GM21381 (cell line): ENCODE results near the gene CIZ1.
A peak's percentile ranks its signal among the peaks of the same experiment; 100 is the strongest.

Experiments
- ATAC-seq: cut with Tn5 transposase; IDR thresholded peaks from one replicate; pipeline ENCODE4 v1.9.1; 2021; ENCODE audit warnings: mild to moderate bottlenecking, moderate library complexity; ENCODE audit not compliant: unreplicated experiment

CIZ1 gene

DNA sequence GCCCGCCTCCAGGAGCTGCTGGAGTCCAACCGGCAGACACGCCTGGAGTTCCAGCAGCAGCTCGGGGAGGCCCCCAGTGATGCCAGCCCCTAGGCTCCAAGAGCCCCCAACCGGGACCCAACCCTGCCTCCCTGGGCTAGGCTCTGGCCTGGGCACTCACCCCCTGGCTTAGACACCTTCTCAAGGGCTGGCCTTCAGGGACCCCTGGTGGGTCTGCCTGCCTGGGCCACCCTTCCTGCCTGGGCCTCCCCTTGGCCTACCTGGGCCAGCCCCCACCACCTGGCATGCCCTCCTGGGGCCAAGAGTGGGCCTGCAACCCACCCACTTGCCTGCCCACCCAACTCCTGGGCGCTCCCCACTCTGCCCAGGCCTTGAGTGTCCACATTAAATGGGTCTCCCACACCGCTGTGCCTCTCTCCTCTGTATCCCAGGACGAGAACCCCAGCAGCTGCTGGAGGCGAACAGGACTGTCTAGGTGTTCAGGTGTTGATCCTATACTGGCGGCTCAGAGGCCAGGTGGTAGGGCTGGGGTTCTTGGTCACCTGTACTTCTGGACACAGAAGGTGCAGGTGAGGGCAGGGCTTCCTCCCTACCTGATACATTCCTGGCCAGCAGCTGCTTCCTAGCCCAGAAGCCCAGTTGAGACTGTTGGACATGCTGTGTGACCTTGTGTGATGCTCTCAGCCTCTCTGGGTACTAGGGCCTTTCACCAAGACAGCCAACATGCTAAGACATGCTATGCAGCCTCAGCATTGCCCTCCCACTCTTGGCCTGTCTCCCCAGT is 27.7 kb downstream of the CIZ1 start:
- no peak for ATAC-seq

DNA sequence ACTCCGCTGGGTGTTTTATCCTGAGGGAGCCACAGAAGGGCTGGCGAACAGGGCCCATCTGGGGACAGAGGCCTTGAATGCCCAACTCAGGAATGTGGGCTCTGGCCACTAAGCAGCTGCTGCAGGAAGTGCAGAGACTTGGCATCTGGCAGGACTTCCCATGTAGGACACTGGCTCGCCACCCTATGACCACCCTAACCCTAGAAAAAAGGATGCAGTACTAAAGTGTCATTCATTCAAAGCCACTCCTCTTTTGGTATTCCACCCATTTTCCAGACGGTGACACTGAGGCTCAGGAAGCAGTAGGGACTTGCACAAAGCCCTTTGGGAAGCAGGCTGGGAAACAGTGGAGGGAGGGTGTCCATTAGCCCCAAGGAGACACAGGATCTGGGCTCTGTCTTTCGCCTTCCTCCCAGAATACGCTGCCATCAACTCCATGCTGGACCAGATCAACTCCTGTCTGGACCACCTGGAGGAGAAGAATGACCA is 28.3 kb downstream of the CIZ1 start:
- ATAC-seq: no peak

DNA sequence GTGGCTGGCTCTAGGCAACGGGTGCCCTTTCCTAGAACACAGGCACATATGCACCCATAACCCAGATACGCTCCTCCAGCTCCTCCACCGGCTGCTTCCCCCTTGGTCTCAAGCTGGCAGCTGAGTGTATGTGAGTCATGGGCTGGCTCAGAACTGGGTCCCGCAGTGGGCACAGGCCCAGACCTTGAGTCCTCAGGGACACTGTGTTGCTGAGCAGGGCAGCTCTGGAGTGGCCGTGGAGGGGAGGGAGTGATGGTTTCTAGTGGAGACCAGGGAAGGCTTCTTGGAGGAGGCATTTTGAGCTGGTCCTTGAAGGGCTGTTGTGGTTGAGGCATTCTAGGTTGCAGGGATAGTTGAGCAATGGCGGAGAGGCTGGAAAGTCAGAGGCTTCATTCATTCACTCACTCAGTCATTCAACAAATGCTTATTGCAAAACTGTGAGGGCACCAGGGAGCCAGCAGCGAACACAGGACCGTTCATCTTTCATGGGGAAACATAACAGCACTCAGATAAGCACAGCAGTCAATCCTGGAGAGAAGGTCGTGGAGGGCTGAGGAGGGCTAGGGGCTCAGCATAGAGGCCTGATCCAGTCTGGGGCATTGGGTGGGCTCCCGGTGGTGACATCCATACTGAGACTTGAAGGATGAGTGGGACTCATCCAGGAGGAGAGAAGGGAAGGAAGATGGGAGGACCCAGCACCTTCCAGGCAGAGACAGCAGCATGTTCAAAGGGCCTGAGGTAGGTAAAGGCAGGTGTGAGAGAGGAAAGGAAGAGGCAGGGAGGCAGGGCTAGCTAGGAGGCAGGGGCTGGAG is 29.0 kb downstream of the CIZ1 start:
- no peak for ATAC-seq

DNA sequence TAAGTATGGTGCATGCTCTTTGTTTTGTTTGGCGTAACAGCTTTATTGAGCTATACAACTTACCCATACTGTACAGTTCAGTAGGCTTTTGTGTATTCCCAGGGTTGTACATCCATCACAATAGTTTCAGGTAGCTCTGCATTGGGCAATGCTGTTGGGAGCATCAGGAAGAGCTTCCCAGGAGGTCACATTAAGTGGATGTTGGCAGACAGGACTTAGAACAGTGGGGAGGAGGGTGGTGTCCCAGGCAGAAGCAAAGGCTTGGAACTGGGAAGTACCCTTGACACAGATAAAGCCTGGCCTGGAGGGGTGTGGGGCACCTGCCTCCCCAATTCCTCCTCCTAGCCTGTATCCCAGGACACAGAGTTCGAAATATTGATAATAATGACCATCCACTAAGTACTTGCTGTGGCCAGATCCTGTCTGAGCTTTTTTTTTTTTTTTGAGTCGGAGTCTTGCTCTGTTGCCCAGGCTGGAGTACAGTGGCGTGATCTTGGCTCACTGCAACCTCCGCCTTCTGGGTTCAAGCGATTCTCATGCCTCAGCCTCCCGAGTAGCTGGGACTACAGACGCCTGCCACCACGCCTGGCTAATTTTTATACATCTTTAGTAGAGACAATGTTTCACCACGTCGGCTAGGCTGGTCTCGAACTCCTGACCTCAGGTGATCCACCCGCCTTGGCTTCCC is 30.0 kb downstream of the CIZ1 start:
- ATAC-seq: no peak

DNA sequence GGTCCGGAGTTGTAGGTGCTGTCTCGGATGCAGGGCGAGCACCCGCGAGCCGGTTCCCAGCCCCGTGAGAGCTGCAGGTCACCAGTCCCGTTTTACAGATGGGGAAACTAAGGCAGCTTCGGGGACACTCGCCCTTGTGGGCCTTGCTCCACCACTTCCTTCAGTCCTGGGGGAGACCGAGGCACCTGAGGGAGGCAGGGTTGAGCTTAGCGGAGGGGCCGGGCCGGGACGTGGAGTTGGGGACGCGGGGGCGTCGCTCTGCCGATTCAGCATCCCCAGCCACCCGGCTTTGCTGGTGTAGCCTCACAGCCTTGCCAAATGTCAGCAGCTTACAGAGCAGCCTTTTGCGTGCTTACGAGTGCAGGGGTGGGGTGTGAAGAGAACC is 30.8 kb downstream of the CIZ1 start:
- peak; percentile 6 for ATAC-seq

DNA sequence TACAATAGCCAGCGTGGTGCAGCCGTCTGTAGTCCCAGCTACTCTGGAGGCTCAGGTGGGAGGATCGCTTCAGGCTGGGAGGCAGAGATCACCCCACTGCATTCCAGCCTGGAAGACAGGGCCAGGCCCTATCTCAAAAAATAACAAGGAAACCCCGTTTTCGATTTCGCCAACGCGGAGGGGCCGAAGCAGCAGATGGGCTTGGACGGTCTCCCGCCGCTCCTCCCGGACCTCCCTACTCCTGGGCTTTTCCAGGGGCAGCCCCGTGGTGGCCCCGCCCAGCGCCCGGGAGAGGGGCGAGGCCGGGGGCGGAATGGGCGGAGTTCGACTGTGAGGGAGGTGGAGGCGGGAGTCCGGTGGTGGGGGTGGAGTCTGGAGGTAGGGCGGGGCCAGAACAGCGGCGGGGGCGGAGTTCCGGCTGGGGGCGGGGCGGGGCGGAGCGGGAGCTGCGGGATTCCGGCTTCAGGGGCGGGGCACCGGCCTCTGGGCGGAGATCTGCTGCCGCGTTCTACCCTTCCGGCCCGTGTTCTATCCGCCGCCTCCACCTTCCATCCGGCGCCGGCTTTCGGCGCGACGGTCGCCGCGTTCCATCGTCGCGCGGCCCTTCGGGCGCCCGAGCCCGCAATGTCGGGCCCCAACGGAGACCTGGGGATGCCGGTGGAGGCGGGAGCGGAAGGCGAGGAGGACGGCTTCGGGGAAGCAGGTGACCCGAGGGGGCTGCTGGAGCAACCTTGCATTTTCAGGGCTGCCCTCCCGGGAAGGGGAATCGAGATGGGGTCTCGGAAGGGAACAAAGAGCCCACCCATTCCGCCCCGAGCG is 31.4 kb downstream of the CIZ1 start, which contains the start of gene BBLN:
TSS of gene BBLN (plus strand) at position 482 of the 819 bp plus-strand sequence. CDS start at position 625, 143 bp downstream.
- ATAC-seq: peak; percentile 72

DNA sequence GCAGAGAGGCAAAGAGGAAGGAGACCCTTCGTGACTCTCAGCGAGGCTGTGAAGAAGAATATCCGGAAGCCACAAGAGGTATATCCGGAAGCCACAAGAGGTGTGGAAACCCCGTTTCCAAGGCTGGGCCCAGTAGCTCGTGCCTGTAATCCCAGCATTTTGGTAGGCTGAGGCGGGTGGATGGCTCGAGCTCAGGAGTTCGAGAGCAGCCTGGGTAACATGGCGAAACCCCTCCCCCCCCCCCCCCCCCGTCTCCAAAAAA is 31.9 kb downstream of the CIZ1 start:
- ATAC-seq: peak; percentile 16

DNA sequence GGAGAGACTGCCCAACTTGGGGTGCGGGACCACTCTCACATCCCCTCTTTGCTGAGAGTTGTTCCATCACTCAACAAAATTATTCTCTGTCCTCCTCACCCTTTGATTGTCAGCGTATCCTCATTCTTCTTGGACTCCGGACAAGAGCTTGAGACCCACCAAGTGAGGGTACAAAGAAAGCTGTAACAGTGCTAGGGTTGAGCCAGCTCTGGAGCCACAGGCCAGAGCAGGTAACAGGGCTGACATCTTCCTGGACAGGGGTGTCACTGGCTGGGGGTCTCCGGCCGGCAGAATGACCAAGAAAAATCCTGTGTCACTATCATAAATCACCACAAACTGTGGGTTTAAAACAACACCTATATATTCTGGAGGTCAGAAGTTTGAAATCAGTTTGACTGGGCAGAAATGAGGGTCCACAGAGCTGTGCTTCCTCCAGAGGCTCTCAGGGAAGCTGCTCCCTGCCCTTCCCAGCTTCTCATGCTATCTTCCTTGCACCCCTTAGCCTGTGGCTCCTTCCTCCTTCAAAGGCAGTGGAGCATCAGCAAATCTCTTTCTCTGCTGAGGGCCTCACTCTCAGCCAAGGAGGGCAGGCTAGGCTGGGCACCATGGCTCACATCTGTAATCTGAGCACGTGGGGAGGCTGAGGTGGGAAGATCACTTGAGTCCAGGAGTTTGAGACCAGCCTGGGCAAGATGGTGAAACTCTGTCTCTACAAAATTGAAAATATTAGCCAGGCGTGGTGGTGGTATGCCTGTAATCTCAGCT is 35.5 kb downstream of the CIZ1 start:
- no peak for ATAC-seq

DNA sequence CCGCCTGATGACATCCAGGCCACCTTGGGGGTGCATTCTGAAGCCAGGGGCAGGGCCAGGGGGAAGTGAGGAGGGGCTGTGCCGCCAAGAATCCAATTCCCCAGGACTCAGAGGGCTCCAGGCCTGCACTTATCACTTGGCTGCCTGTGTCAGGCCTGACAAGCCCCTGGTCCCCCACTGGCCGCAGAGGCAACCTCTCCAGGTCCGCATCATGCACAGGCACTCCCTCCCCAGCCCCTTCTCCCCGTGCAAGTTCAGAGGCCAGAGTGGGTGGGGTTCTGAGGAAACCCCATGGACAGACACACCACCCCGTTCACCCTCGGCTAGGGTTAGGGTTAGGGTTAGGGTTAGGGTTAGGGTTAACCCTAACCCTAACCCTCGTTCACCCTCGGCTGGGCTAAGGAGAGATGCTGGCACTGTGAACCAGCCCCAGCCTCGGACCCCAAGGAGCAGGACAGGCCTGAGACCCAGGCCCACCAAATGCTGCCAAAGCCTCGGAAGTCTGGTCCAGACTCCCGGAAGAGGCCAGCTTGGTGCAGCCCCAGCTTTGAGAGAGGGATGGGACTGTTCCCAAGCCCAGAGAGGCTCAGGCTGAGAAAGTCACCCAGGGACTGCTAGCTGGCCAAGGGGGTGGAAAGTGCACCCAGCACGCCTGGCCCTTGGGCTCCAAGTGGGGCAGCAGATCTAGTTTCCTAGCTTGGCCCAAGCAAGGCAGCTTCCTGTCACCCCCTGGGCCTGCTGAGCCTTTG is 37.3 kb downstream of the CIZ1 start:
- ATAC-seq: no peak

DNA sequence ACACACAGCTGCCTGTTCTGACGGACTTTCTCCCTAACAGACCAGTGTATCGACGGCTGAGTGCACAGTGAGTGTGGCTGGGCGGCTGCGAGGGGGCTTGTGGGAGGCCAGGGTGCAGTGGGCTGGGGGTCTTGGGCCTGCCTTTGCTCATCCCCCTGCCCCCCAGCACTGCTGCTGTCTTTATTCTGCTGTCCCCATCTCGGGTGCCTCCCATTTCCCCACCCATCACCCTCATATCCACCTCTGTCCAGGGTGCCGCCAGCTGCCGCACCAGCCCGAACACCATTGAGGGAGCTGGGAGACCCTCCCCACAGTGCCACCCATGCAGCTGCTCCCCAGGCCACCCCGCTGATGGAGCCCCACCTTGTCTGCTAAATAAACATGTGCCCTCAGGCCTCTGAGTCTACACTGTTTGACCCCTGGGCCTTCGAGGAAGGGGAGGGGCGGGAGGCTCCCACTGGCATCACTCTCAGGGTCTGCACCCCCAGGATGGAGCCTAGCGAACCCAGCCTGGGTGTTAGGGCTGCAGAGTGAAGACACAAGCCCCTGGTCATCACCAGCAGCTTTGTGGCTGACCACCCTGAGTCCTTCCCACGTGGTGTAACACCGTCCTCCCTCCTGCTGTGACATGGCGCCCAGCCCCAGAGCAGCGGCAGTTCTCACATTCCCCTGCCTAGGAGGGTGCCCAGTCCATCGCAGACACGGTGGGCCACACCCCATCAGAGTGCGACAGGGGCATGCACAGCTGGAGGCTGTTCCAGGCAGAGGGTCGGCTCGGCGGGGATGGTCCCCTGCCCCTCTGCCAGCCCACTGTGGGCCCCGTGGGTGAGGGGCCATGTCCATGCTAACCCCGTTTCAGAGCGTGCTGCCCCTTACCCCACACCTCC is 38.1 kb downstream of the CIZ1 start:
- no peak for ATAC-seq

DNA sequence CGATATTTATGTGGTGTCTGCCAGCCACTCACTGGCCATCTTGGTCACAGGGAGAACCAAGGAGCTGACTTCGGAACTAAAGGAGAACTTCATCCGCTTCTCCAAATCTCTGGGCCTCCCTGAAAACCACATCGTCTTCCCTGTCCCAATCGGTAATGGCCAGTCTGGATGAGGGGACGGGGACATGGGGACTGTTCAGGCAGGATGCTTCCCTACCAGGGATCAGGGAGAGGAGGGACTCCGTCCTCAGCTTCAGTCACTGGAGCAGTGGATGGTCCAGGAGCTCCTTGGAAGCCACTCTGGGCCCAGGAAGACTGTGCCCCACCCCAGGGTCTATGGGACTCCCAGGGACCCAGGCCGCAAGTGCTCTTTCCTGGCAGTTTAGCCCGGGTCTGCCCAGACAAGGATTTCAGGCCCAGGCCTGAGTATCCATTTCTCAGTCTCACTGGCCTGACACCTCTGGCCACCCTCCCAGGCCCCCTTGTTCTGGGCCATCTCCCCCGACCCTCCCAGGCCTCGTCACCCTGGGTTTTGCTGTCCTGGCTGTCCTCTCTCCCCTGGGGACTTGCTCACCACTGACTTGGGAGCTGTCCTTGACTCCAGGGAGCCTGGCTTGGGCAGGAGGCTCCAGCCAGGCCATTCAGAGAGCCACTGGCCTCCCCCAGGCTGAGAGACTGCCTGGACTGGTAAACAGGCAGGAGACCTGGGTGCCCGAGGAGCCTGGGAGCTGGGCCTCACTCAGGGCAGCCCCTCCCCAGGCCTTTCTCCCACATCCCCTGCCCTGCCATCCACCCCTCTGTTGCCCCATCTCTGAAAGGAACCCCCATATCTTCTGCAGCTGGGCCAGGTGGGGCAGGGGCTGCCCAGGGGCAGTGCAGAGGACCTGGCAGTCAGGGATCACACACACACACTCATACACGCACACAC is 39.0 kb downstream of the CIZ1 start:
- ATAC-seq: no peak

DNA sequence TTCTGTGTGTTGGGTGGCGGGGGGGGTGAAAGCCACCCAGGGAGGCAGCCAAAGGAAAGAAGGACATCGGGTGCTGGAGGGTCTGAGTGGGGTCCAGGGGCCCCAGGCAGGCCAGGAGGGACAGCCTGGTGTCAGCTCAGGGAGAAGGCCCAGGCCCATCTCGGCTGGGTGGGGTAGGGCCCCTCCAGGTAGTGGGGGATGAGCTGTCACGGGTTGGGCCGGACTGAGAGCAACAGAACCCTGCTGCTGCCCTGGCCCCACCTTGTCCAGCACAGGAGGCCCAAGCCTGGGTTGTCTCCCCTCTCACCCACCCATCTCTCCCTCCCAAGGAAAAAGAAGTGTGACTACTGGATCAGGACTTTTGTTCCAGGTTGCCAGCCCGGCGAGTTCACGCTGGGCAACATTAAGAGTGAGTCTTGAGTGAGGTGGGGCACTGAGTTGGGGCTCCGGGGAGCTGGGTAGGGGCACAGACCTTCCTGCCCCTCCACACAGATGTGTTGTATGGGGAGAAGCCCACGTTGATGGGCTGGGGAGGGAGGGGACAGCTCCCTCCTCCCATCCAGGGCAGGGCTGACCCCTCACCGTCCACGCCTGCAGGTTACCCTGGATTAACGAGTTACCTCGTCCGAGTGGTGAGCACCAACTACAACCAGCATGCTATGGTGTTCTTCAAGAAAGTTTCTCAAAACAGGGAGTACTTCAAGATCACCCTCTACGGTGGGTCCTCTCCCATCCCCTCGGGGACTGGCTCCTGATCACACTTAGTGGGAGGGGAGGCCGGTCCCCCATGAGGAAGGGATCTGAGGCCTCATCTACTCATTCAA is 39.9 kb downstream of the CIZ1 start:
- ATAC-seq: no peak

DNA sequence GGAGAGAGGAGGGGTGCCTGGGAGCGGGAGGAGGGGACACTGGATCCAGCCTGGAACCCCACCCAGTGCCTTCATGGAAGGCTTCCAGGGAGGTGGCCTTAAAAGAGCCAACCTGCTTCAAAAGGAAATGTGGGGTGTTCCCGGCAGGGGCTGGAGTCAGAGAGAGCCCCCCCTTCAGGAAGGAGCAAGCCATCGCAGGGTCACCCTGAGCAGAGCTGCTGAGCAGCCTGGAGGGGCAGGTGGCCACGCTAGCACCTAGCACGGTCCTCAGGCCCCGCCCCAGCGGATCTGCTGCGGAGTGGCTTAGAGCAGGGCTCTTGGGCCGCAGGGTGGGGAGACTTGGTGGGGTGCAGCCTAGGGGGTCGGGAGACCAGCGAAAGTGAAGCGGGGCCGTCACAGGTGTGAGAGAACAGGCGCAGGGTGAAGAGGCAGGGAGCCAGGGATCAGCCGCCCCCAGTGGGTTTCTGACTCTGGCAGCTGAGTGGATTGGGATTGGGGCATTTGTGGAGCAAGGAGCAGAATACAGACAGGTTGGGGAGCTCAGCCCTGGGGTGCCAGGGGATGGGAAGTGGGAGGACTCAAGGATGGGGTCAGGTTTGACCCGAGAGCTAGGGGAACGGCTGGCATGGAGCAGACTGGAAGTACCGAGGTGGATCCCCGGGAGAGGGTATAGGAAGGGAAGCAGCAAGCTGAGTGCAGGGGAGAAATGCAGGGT is 40.6 kb downstream of the CIZ1 start:
- no peak for ATAC-seq

DNA sequence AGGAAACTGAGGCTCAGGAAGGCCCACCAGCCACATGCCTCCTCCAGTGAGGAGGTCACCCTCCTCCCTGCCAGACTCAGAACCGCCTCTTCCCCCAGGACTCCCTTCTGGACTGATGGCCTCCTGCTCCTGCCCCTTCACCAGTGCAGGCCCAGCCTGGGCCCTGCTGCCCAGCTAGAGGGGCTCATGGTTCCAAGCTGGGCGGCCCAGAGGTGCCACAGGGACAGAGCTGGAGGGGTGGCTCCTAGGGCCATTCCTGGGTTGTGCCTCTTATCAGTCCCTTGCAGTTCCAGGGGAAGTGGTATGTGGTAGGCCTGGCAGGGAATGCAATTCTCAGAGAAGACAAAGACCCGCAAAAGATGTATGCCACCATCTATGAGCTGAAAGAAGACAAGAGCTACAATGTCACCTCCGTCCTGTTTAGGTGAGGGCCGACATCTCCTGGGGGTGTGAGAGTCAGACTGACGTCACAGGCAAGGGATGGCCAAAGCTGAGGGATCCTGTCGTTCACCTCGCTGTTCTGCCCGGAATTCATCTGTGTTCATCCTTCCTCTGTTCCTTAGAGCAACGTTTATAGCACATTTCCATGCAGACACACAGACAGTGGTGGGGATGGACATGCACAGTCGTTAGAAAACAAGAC is 41.3 kb downstream of the CIZ1 start:
- ATAC-seq: no peak

DNA sequence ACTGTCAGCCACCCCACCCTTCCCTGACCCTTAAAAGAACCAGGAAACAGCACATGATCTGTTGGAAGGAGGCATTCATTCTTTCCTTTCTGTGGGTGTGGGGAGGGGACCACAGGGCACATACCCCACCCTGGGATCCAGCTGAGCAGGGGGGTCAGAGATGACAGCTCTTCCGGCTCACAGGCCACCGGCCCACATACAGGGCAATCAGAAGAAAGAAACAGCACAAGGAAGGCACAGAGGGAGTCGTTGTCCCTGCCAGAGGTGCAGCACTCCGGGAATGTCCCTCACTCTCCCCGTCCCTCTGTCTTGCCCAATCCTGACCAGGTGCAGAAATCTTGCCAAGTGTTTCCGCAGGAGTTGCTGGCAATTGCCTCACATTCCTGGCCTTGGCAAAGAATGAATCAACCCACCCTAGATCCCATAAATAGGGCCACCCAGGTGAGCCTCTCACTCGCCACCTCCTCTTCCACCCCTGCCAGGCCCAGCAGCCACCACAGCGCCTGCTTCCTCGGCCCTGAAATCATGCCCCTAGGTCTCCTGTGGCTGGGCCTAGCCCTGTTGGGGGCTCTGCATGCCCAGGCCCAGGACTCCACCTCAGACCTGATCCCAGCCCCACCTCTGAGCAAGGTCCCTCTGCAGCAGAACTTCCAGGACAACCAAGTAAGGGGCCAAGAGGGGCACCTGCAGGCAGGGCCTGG is 42.2 kb downstream of the CIZ1 start, which contains the start of gene LCN2:
TSS of gene LCN2 (plus strand) at position 453 of the 701 bp plus-strand sequence. CDS start at position 526, 73 bp downstream.
- ATAC-seq: no peak
